Sigmoid colon (tissue), 7 donors: Measurements from ENCODE around the gene HRAS. TPM values are rescaled to one million over a fixed set of nuclear protein-coding genes. Genes with fewer than 3 reads are reported as not detected.

Experiments
- DNase-seq: peaks from one replicate; pipeline ENCODE4 v3.0.0-alpha.2; 2019
- H3K27ac ChIP-seq, 4 donors: fragments of 200-600 bp; sonication (generic); one replicate each; pipeline ENCODE4 v1.5.1; 2016 to 2019; ENCODE audit warnings: mild to moderate bottlenecking in 1 of 4
- H3K27me3 ChIP-seq, 3 donors: fragments of 200-600 bp; sonication (generic); one replicate each; pipeline ENCODE4 v1.5.1; 2019; ENCODE audit warnings: mild to moderate bottlenecking in 1 of 3
- H3K36me3 ChIP-seq, 4 donors: fragments of 200-600 bp; sonication (generic); one replicate each; pipeline ENCODE4 v1.5.1; 2016 to 2019
- H3K4me1 ChIP-seq, 4 donors: fragments of 200-600 bp; sonication (generic); one replicate each; pipeline ENCODE4 v1.5.1; 2017 to 2019
- H3K4me3 ChIP-seq, 4 donors: fragments of 200-600 bp; sonication (generic); one replicate each; pipeline ENCODE4 v1.5.1; 2017 to 2019; ENCODE audit warnings: mild to moderate bottlenecking in 2 of 4, moderate library complexity in 1 of 4
- H3K9me3 ChIP-seq, 4 donors: fragments of 200-600 bp in 3 of 4; sonication (generic) in 3 of 4; one replicate each; pipeline versions ENCODE4 v1.5.1 to v1.6.1; 2013 to 2019
- CTCF ChIP-seq, 4 experiments: fragments of 450-650 bp in 3 of 4; fragments of 200-600 bp in 1 of 4; IDR thresholded peaks; one replicate each; pipeline ENCODE4 v1.5.1; 2016 to 2019; ENCODE audit warnings: antibody characterized with exemption in 4 of 4, mild to moderate bottlenecking in 3 of 4, moderate library complexity in 2 of 4
- EP300 ChIP-seq, 4 donors: sonication (generic); formaldehyde crosslinking; IDR thresholded peaks; one replicate each; pipeline ENCODE4 v1.6.1; 2017; ENCODE audit warnings: antibody characterized with exemption in 4 of 4
- POLR2A ChIP-seq, 2 donors: fragments of 450-650 bp; IDR thresholded peaks; one replicate each; pipeline ENCODE4 v1.6.1; 2016; ENCODE audit warnings: antibody characterized with exemption in 2 of 2, mild to moderate bottlenecking in 2 of 2, moderate library complexity in 2 of 2
- POLR2AphosphoS5 ChIP-seq, 4 donors: sonication (generic); formaldehyde crosslinking; IDR thresholded peaks; one replicate each; pipeline ENCODE4 v1.6.1; 2017; ENCODE audit warnings: antibody characterized with exemption in 4 of 4
- WGBS, 2 donors: extraction: QIAGEN DNeasy Blood & Tissue Kit; methylation state at CpG; one replicate each; pipeline ENCODE4 v1.1.7; 2013; 5-methylcytosine and 5-hydroxymethylcytosine counted together
- intact Hi-C: fragments of 100-400 bp; cut with DNase I; formaldehyde crosslinking; loops from one replicate; pipeline ENCODE4 v1.15.1; 2023
- polyA plus RNA-seq, 3 donors: library from polyadenylated mRNA; stranded (reverse); fragments of 200-250 nt; gene quantifications; one replicate each; pipeline ENCODE4 v1.2.3, GENCODE V29; 2013
- total RNA-seq, 4 donors: library from RNA; depleted of rRNA; stranded (reverse); fragments of >200 nt; gene quantifications; one replicate each; pipeline ENCODE4 v1.1.0, GENCODE V29; 2016
- donor health status: healthy with polysubstance abuse.
- donor health status: Bipolar disorder and iron deficiency.
- donor health status: healthy.

HRAS gene
- total and polyA plus RNA-seq, 7 donors: 27.8 to 76.1 (median 44.6) TPM

GRCh38 chr11:506238-506994, 29.0 kb downstream of the HRAS start:
- WGBS, 2 donors: 0% methylated on average over 71 of the region's 71 CpGs
- peak; percentile 99 for DNase-seq
- Histone ChIP-seq H3K27me3 (no peaks in the 10 kb centered on the region), H3K36me3 (peaks cover 0 to 26% (median 4%) of the 10 kb centered on the region in 4 donors), H3K27ac (peak overlapping the region; percentile 97 to 100 (median 99)), H3K4me3 (peak overlapping the region; percentile 70 to 94 (median 92)), H3K9me3 (no peaks in the 10 kb centered on the region), H3K4me1 (peaks cover 0 to 54% (median 48%) of the 10 kb centered on the region in 4 donors)
- TF ChIP-seq EP300 (IDR thresholded peaks at IDR 0.05): peak in 2 of 4 donors; percentile 77 to 82
- peak; percentile 38 to 87 (median 78) for TF ChIP-seq POLR2AphosphoS5 (IDR thresholded peaks at IDR 0.05)
- no peak for TF ChIP-seq CTCF (IDR thresholded peaks at IDR 0.05)
- peak in 1 of 2 donors; percentile 59 for TF ChIP-seq POLR2A (IDR thresholded peaks at IDR 0.05)
- intact Hi-C loops: loop anchor here (2.0 to 10.0 kb wide), 4 partner anchors 58 to 299 kb away; partner anchors contain the start of genes BET1L, IFITM2 and RIC8A

GRCh38 chr11:504994-505344, 30.4 kb downstream of the HRAS start:
- H3K36me3 ChIP-seq: peaks cover 14 to 28% (median 17%) of the 10 kb centered on the region in 4 donors
- TF ChIP-seq EP300 (IDR thresholded peaks at IDR 0.05): no peak
- TF ChIP-seq POLR2AphosphoS5 (IDR thresholded peaks at IDR 0.05): no peak
- TF ChIP-seq CTCF (IDR thresholded peaks at IDR 0.05): no peak
- no peak for TF ChIP-seq POLR2A (IDR thresholded peaks at IDR 0.05)
- no peak for DNase-seq
- H3K4me1 ChIP-seq: peaks cover 0 to 54% (median 48%) of the 10 kb centered on the region in 4 donors
- H3K4me3 ChIP-seq: peak overlapping the region in 3 of 4 donors; percentile 53 to 91 (median 56)
- H3K27ac ChIP-seq: peak overlapping the region; percentile 97 to 100 (median 99)
- WGBS, 2 donors: 72 to 75% methylated on average over 7 of the region's 7 CpGs
- no peaks in the 10 kb centered on the region for H3K9me3 ChIP-seq
- intact Hi-C loops: loop anchor here (5.0 to 10.0 kb wide), 2 partner anchors 200 to 298 kb away; partner anchors contain the start of genes BET1L, IFITM2 and RIC8A
- H3K27me3 ChIP-seq: no peaks in the 10 kb centered on the region

- Histone ChIP-seq H3K4me3 (peak overlapping the region; percentile 40 to 91 (median 54)), H3K9me3 (no peaks in the 10 kb centered on the region), H3K36me3 (peaks cover 19 to 31% (median 24%) of the 10 kb centered on the region in 4 donors), H3K27me3 (no peaks in the 10 kb centered on the region), H3K4me1 (peaks cover 0 to 54% (median 48%) of the 10 kb centered on the region in 4 donors), H3K27ac (peak overlapping the region; percentile 97 to 100 (median 99))
- TF ChIP-seq EP300 (IDR thresholded peaks at IDR 0.05) (no peak), CTCF (IDR thresholded peaks at IDR 0.05) (no peak), POLR2AphosphoS5 (IDR thresholded peaks at IDR 0.05) (peak in 2 of 4 donors; percentile 31 to 40)
- DNase-seq: no peak
- intact Hi-C loops: loop anchor here (10.0 kb wide), 1 partner anchor 200 kb away; the partner anchor contains the start of gene IFITM2
- WGBS, 2 donors: 16 to 23% methylated on average over 72 of the region's 72 CpGs
Observed at GRCh38 chr11:504053-504993, 31.1 kb downstream of the HRAS start.

GRCh38 chr11:503179-503981, 32.0 kb downstream of the HRAS start:
- WGBS, 2 donors: 73 to 77% methylated on average over 24 of the region's 24 CpGs
- peak; percentile 84 for DNase-seq
- TF ChIP-seq POLR2A (IDR thresholded peaks at IDR 0.05) (no peak), EP300 (IDR thresholded peaks at IDR 0.05) (no peak), POLR2AphosphoS5 (IDR thresholded peaks at IDR 0.05) (peak in 1 of 4 donors; percentile 9)
- peak overlapping the region; percentile 97 to 100 (median 99) for H3K27ac ChIP-seq
- H3K4me1 ChIP-seq: peaks cover 0 to 54% (median 48%) of the 10 kb centered on the region in 4 donors
- H3K27me3 ChIP-seq: no peaks in the 10 kb centered on the region
- intact Hi-C loops: loop anchor here (10.0 kb wide), 1 partner anchor 199 kb away; the partner anchor contains the start of gene IFITM2
- H3K9me3 ChIP-seq: no peaks in the 10 kb centered on the region
- H3K36me3 ChIP-seq: peaks cover 29 to 36% (median 33%) of the 10 kb centered on the region in 4 donors
- peak overlapping the region; percentile 40 to 91 (median 54) for H3K4me3 ChIP-seq
